OCI-LY7 (cell line): ENCODE results near the gene CUEDC2.

Source experiments
- EZH2phosphoT487 ChIP-seq: fragments of 200-600 bp; sonication (generic); IDR thresholded peaks from 2 replicates; pipeline ENCODE4 v1.6.1; 2018; ENCODE audit warnings: low read depth, borderline replicate concordance, mild to moderate bottlenecking, mixed run types, antibody characterized with exemption, low read length, moderate library complexity, mixed read lengths
- TF ChIP-seq, protein P1 (sequence below): fragments of 200-600 bp; sonication (generic); conservative IDR thresholded peaks from 2 replicates; pipeline ENCODE4 v1.5.1; 2014; ENCODE audit warnings: mild to moderate bottlenecking, antibody characterized with exemption, low read length, moderate library complexity, mixed read lengths

DNA sequence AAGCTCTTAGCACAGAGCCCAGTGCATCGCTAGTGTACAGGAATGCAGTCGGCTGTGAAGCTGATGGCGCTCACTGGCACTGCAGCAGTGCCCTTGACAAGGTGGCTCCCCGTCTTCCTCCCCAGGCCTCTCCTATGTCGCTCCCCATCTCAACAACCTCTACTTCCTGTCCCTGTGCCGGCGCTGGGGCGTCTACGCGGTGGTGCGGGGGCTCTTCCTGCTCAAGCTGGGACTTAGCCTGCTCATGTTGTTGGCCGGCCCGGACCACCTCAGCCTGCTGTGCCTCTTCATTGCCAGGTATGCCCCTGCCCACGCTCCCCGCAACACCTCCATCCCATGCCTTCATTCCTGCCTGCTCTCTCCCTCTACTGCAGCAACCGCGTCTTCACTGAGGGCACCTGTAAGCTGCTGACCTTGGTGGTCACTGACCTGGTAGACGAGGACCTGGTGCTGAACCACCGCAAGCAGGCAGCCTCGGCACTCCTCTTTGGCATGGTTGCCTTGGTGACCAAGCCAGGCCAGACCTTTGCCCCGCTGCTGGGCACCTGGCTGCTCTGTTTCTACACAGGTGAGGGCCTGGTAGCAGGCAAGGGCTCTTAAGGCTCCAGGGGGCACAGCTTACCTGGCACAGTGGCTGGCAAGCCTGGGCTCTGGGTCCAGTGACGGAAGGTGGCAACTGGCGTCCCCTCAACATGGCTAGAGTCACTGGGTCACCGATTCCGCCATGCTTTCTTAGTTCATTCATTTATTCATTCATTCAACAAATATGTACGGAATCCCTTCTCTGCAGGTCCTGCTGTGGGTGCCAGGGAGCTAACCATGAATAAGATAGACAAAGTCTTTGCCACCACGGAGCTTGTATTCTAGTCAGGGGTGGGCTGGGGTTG is 41.3 kb upstream of the CUEDC2 start:
- TF ChIP-seq, protein P1, sequence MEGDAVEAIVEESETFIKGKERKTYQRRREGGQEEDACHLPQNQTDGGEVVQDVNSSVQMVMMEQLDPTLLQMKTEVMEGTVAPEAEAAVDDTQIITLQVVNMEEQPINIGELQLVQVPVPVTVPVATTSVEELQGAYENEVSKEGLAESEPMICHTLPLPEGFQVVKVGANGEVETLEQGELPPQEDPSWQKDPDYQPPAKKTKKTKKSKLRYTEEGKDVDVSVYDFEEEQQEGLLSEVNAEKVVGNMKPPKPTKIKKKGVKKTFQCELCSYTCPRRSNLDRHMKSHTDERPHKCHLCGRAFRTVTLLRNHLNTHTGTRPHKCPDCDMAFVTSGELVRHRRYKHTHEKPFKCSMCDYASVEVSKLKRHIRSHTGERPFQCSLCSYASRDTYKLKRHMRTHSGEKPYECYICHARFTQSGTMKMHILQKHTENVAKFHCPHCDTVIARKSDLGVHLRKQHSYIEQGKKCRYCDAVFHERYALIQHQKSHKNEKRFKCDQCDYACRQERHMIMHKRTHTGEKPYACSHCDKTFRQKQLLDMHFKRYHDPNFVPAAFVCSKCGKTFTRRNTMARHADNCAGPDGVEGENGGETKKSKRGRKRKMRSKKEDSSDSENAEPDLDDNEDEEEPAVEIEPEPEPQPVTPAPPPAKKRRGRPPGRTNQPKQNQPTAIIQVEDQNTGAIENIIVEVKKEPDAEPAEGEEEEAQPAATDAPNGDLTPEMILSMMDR, result no peak
- no peak for TF ChIP-seq EZH2phosphoT487
